Upper lobe of left lung (tissue), 4 donors: ENCODE measurements around the gene CFHR5.

Experiments
- EP300 ChIP-seq, 4 donors: sonication (generic); formaldehyde crosslinking; IDR thresholded peaks; one replicate each; pipeline ENCODE4 v1.5.1; 2017; ENCODE audit warnings: antibody characterized with exemption in 4 of 4, control low read depth in 2 of 4
- POLR2A ChIP-seq, 4 donors: fragments of 450-650 bp; IDR thresholded peaks; one replicate each; pipeline ENCODE4 v1.5.1; 2016 to 2017; ENCODE audit warnings: antibody characterized with exemption in 4 of 4, mild to moderate bottlenecking in 2 of 4
- POLR2AphosphoS5 ChIP-seq, 2 donors: sonication (generic); formaldehyde crosslinking; IDR thresholded peaks; one replicate each; pipeline ENCODE4 v1.5.1; 2017; ENCODE audit warnings: antibody characterized with exemption in 2 of 2
- TF ChIP-seq, protein P1 (sequence below), 6 experiments: fragments of 450-650 bp in 4 of 6; fragments of 200-600 bp in 2 of 6; sonication (generic) in 2 of 6; IDR thresholded peaks; one replicate each; pipeline ENCODE4 v1.5.1; 2016 to 2019; ENCODE audit warnings: antibody characterized with exemption in 6 of 6

DNA sequence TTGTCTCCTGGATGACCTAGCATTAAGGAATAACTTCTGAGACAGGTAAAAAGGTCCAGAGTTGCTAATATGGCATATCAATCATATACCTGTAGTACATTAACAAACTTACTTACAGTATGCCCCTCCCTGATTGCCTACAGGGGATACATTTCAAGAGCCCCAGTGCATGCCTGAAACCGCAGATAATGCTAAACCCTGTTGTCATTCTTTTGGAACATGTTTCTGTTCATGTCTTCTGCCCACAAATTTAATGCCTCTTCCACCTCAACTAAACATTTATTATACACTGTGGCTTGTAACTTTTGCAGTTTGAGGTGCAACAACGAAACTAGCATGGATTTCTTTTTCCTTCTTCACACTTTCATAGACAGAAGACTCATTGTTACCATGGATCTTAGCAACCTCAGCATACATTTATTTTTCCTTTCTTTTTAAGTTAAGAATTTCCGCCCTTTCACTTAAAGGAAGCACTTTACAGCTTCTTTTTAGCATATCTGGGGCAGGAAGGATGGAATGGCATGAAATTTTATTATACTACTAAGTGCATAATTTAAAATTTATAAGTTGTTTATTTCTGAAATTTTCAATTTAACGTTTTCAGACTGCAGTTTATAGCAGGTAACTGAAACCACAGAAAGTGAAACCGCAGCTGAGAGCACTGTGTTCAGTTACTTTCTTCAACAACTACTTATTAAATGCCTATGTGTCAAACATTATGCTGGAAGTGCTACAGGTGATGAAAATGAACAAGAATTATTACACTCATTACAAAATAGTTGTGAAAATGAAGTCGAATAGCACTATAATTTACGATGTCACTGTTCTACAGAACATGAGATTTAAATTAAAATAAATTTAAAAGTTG lies 64.4 kb downstream of the CFHR5 start:
- TF ChIP-seq, protein P1, sequence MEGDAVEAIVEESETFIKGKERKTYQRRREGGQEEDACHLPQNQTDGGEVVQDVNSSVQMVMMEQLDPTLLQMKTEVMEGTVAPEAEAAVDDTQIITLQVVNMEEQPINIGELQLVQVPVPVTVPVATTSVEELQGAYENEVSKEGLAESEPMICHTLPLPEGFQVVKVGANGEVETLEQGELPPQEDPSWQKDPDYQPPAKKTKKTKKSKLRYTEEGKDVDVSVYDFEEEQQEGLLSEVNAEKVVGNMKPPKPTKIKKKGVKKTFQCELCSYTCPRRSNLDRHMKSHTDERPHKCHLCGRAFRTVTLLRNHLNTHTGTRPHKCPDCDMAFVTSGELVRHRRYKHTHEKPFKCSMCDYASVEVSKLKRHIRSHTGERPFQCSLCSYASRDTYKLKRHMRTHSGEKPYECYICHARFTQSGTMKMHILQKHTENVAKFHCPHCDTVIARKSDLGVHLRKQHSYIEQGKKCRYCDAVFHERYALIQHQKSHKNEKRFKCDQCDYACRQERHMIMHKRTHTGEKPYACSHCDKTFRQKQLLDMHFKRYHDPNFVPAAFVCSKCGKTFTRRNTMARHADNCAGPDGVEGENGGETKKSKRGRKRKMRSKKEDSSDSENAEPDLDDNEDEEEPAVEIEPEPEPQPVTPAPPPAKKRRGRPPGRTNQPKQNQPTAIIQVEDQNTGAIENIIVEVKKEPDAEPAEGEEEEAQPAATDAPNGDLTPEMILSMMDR (IDR thresholded peaks at IDR 0.05), result no peak
- no peak for TF ChIP-seq POLR2AphosphoS5 (IDR thresholded peaks at IDR 0.05)
- no peak for TF ChIP-seq EP300 (IDR thresholded peaks at IDR 0.05)
- no peak for TF ChIP-seq POLR2A (IDR thresholded peaks at IDR 0.05)
